GM18870 (cell line): ENCODE measurements around the gene LRRK1.
A peak's percentile ranks its signal among the peaks of the same experiment; 100 is the strongest.

Source experiments
- ATAC-seq: cut with Tn5 transposase; IDR thresholded peaks from one replicate; pipeline ENCODE4 v1.9.1; 2021; ENCODE audit warnings: moderate library complexity; ENCODE audit not compliant: unreplicated experiment

The LRRK1 gene

DNA sequence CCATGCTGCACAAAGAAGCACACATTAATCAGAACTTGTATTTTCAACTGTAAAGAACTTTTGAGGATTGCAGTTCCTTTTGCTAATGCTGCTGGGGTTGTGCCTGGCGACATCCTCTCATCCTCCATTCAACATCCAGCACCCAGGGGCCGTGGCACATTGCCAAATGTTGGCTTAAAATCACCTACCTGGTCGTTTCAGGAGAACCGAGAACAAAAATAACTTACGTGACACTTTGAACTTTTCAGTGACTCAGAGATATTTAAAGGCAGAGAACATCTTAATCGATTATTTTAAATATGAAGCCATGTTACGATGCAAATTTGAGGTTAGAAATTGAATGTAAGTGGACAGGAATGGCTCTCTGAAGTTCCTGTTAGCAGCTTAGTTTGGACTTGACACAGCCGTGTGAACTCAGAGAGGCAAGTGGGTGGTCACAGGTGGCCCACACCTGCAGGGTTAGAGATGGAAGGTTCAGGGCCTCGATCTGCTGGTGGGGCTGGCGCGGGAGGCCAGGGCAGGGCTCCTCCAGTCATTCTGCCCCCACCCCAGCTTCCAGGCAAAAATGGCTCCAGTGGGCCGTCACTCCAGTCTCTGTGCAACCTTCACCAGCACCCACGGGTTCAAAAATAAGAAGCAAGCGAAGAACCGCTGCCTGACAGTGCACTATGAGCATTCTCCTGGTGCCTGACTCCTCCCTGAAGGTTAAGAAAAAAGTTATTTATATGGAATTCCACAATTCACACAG, 12.2 kb downstream of the LRRK1 start:
- ATAC-seq = peak; percentile 40

DNA sequence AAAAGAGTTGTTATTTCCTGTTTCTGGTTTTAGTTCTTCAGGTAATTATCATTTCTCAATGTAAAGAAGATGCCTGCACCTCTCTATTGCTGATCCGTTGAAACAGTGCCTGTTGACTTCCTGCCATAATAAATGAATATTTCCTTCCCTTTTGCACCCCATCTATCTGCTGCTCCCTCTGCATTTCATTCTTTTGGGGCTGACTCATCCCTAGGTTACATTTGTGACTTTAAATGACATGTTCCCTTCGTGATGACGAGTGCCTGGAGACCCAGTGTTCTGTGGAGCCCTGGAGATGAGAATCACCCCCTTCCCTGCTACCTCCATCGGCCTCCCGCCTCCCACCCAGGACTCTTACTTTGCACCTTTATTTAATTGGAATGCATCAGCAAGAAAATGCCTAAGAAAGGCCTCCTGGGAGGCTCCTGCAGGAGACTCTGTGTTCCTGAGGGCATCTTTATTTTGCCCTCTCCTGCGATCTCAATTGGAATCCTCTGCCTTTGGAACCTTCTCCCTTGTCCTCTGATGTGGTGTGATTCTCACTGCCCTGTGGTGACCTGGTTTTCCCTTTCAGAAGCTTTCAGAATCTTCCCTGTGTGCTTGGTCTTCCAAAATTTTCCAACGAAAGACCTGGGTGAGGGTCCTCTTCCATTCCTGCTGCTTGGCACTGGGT, 13.7 kb downstream of the LRRK1 start:
- ATAC-seq = no peak

DNA sequence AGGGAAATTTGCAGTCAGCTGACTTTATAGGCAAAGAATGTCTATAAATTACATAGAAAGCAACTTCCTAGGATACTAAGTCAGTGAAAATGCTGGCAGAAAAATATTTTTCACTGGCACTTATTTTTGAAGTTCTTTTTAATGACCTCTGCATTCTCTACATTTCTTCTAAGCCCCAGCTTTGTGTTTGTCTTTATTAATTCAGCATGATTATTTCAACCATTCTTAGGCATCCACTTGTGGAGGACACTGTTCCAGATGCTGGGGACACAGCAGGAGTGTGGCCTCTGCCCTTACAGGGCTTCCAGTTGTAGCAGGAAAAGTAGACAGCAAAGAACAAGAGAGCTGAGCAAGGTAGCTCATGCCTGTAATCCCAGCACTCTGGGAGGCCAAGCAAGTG, 15.0 kb downstream of the LRRK1 start:
- no peak for ATAC-seq

DNA sequence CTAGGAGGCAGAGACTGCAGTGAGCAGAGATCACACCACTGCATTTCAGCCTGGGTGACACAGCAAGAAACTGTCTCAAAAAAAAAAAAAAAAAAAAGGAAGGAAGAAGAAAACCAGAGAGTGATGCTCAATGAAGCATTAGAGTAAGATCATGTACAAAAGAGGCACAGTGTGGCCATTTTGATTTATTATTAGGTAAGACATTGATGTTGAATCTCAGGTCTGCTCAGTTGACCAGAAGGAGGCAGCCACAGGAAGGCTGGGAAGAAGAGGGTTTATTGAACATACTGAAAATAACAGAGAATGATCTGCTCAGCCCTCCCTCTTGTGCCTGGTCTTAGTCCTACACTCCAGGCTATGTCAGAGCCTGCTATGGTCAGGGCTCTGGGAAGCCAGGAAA, 15.6 kb downstream of the LRRK1 start:
- no peak for ATAC-seq

DNA sequence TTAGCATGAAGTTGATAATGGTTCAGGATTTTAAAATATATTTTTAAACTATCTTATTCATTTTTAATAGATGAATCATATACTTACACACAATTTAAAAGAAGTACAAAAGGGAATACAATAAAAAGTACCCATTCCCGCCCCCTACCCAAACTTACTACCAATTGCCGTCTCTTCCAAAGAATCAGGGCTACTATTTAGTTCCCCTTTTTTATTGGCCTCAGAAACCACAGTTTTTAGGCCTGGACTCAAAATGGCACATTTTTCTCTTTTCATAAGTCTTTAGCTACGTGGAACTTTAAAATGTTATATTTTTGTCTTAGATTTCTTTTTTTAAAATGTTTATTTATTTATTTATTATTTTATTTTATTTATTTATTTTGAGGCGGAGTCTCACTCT, 18.0 kb downstream of the LRRK1 start:
- no peak for ATAC-seq

DNA sequence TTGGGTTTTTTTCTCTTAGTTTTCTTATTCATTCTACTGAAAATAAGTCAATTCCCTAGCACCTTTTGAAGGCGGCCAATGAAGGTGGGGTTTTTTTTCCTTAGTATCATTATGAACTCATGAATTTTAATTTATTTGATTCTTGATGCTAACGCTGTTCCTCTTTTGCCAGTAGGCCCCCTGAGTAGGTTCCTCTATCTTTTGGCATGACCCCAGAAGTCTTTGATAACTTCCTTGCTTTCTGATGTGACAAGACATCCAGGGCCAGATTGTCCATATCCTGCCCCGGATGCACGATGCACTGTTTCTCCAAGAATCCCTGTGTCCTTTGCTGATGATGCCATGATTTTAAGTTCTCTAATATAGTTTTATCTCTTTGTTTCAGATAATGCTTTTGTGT, 20.6 kb downstream of the LRRK1 start:
- ATAC-seq = no peak

DNA sequence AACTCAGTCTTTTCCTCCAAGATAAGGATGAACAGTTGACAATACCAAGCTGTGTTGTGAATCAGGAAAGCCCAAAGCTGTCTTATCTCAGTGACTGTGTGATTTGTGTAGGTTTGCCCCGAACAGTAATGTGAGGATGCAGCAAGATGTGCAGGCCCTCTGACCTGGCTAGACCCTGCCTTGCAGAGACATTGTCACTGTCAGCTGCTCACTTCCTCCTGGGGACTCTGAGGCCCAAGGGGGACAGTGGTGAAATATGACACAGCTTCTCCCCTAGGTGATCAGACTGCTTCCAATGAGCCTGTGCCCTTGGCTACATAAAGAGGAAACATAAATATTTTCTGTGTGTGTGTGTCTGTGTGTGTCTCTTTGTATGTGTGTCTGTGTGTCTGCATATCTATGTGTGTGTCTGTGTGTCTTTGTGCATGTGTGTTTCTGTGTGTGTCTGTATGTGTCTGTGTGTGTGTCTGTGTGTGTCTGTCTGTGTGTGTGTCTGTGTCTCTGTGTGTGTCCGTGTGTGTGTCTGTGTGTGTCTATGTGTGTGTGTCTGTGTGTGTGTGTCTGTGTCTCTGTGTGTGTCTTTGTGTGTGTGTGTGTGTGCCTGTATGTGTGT, 21.7 kb downstream of the LRRK1 start:
- peak; percentile 63 for ATAC-seq

DNA sequence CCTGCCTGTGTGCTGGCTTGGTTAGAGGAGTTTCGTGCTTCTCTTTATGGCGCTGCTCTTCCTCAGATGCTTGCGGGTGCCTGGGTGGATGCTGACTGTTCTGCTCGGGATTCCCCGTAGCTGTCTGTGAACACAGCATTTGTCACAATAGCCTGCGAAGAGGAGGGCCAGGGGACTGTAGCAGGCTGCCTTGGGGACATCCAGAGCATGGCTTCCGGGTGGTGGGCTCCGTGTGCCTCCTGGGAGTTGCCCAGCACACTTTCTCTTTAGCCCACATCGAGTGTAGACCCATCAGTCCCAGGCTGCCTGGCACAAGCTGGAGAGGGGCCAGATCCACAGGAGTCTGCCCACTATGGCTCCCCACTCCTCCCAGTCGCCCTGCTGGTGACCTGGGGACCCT, 22.4 kb downstream of the LRRK1 start:
- ATAC-seq = peak; percentile 68

DNA sequence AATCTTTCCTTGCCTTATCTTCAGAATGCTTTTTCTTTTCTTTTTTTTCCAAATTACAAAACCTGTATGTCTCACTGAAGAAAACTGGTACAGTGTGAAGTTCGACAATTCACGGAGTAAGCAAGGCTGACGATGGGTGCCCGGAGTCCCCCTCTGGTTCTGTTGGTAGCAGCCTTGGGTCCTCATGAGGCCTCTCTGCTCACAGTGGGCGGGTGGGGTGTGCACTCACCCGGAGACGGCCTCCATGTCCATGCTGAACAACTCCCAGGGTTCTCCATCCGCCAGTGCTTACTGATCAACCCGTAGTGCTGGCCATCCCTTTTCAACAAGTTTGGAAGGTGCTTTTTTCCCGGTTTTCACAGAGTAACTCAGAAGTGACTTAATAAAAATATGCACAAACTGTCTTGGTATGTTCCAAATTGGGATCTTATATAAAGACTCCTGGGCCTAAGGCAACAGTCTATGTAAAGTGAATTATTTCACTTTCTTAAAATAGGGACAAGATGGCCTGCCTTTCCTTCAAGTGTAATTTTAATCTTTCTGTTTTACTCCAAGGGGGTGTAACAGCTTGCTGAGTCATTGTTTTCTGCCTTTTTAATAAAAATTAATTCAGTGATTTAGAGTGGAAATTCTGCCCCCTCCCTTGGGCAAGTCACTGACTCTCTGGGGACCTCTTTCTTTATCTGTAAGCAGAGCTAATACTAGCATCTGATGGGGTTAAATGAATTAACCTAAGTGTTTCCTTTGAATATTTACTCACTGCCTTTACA, 23.7 kb downstream of the LRRK1 start:
- ATAC-seq = no peak

DNA sequence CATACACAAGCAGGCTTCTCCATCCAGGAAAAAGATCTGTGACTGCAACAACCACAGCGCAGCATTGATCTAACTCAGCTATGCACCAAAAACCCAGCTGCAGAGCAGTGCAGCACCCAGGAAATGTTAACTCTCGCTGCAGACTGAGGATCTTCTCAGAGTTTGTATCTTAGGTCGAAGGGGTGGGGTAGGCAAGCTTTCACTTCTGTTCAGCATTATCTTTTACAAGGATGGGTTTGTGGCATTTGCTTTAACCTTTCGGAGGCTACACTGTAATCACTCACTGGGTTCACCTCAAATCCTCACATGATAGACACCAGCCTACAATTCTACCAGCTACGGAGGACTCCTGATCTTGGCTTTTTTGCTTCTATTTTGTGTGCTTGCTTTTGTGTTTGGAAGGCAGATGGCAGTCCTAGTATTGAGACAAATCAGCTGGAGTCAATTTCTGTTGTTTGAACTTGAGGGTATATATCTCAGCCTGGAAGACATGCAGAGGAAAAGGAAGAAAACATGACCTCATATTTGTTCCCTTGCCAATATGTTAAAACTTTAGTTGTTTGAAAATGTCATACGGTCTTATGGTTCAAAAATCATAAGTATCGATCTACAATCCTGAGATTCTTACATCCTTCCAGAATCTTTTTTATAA, 25.2 kb downstream of the LRRK1 start:
- ATAC-seq = no peak

DNA sequence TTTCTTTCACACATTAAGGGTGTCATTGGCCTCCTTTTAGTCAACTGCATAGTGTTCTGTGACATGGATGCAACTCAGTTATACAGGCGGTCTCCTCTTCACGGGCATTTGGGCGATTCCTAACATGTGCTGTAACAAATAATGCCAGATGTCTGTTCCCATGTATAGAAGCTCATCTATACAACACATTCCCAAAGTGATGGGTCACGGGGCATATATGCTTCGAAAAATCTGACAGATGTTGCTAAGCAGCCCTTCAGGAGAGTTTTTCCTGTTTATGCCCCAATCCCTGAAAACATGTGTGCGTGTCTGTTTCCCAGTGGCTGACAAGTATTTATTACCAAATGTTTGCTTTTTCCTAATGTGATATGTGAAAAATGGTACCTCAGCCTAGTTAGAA, 25.8 kb downstream of the LRRK1 start:
- no peak for ATAC-seq

DNA sequence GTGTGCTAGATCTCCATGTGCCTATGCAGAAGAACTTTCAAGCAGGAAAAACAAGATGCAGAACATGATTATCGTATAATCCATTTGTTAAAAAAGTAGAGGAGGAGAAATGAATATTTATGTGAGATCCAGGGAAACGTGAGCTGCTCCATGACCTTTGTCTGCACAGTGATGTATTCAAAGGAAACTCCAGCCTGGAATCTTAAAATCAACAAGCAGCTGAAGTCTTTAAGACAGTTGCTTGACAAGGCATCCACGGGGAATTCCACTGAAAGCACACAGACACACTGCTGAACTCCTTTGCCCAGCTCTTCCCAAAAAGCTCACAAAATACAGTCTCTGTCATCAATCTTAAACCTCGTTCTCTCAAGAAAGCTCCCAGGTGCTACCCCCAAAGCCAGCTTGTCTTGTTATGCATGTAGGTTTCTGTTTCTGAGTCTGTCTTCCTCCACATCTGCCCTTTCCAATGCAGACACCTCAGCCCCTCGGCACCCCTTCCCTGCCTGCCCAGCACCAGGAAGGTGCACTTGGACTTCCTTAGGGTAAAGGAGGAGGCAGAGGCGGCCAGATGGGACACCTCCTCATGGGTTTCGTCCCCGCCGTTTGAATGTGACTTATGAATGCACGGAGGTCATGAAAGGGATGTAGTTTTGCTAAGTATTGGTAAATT, 28.7 kb downstream of the LRRK1 start:
- ATAC-seq = no peak

DNA sequence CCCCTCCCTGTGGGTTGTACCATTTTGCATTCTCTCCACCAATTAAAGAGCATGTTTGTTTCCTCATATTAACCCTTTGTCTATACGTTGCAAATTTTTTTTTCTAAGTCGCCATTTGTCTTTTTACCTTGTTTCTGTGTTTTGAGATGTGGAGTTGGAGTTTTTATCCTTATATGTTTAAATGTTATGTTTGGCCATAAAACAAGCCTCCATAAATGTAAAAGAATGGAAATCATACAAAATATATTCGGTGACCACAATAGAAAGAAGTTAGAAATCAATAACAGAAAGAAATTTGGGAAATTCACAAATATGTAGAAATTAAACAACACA, 29.2 kb downstream of the LRRK1 start:
- ATAC-seq = no peak

DNA sequence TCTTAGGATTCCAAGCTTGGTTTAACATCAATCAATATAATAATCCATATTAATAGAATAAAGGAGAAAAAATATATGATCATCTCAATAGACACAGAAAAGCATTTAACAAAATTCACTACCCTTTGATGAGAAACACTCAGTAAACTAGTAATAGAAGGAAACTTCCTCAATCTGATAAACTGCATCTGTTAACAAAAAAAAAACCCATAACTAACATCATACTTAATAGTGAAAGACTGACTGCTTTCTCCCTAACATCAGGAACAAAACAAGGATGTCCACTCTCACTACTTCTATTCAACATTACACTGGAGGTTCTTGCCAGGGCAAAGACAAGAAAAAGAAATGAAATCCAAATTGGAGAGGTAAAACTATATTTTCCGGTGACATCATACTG, 30.5 kb downstream of the LRRK1 start:
- ATAC-seq = no peak

DNA sequence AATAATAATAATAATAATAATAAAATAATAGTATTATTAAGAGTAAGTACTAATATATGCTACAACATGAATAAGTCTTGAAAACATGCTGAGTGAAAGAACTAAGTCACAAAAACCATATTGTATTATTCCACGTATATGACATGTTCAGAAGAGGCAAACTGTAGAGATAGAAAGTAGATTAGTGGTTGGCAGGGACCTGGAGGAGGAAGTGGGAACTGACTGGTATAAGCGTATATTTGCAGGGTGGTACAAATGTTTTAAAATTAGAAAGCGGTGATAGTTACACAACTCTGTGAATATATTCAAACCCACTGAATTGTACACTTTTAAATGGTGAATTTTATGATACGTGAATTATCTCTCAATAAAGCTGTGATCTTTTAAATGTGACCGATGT, 32.8 kb downstream of the LRRK1 start:
- no peak for ATAC-seq

DNA sequence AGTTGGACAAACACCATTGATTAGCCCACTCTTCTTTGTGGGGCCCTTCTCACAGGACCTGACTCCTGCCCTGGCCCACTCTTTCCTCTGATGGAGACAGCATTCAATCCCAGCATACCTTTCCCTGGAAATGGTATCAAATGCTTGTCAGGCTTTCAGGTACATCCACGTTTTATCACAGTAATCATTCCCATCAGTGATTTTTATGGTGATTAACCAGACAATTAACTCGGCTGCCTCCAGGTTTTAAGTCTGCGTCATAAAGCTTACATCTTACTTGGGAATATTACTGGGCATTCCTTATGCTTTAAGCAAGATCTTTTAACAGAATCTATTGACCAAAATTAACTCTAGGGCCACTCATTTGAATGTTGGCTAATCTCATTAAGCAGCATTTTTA, 33.4 kb downstream of the LRRK1 start:
- no peak for ATAC-seq

DNA sequence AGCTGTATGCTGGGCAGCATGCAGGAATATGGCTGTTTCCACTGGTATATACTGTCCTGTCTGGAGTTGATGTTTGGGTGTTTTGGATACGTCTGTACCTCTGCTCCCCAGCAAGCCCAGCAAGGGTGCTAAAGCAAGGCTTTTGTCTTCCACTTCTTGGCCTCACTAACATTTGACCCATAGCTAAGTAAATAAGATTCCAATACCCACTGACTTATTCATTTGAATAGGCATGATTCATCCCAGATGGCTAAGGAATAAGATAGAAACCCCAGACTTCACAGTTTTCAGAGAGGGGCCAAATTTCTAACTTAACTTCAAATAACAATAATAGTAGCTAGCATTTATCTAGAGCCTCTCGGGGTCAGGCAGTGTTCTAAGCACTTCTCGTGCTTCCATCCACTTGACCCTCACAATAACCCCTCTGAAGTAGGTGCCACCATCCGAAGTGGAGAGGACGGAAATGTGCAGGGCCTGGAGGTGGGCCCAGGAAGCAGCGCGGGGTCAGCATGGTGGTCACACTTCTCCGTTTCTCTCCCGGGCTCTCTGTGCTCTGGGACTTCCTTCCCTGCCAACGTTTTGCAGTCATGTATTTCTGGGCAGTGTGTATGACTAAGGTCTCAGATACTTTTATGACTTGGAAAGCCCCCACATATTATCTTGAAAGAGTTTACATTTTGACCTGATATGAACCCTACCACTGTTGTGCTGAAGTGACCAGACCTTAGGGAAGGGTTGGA, 39.3 kb downstream of the LRRK1 start:
- no peak for ATAC-seq

DNA sequence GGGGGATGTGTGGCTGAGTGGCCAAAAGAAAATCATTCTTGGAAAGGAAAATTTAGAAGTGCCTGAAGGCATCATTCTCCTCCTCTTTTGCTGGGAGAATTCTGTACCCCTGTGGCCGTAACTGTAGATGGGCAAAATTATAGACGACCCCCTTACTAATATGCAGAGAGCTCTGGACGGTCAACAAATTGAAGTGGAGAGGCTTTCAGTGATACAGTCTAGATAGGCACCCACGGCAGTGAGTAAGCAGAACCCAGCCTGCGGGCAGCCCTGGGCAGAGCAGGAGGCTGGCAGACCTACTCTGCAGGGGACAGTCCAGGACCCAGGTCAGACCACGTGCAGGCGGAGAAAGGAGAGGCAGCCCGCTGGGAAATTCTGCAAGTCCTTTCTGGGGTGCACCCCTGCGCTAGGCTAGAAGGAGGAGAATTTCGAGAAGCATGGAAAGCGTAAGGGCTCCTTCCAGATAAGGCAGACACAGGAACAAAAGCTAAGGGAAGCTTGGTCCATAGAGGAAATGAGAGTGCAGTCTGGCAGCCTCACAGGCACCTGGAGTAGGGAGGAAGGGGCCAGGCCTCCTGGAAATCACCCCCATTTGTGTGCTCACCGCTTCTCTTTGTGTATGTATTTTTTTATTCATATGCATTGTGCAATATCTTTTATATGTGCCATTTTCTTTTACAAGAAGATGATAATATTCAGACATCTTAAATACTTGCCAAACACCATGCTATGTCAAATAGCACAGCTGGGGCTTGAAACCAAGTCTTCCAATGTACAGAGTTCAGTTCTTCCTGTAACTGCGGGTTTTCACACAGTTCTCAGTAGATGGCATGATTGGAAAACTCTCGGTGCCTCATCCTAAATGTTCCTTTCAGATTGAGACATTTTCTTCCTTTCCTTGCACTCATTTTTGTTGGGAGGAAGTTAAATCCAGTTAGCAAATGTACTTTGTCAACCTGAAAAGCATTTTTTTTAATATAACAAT, 40.2 kb downstream of the LRRK1 start:
- ATAC-seq = no peak

DNA sequence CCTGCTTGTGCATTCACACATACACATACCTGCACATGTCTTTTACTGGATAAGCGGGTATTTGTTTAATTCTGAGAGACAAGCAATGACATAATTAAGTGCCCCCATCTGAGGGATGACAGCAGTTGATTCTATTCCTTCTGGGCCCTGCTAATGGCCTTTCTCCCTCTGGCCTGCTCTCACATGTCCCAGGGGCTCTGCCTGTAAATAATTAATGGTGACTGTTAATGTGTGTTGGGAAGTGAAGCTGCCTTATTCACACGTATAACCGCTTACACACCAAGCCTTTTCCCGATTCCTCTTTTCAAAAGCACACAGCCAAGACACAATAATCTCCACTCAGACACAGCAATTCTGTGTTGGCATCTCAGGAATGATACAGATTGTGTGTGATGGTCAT, 47.8 kb downstream of the LRRK1 start:
- peak; percentile 79 for ATAC-seq
